Uterus (tissue), 2 donors: ENCODE measurements around the gene CCHCR1.

Experiments used
- POLR2A ChIP-seq, 2 donors: fragments of 450-650 bp; IDR thresholded peaks; one replicate each; pipeline ENCODE4 v1.6.1; 2016; ENCODE audit warnings: antibody characterized with exemption in 2 of 2, mild to moderate bottlenecking in 1 of 2, moderate library complexity in 1 of 2
- TF ChIP-seq, protein P1 (sequence below), 4 experiments: fragments of 200-600 bp in 2 of 4; fragments of 450-650 bp in 2 of 4; sonication (generic) in 2 of 4; IDR thresholded peaks; one replicate each; pipeline ENCODE4 v1.5.1; 2016 to 2019; ENCODE audit warnings: antibody characterized with exemption in 4 of 4, mild to moderate bottlenecking in 2 of 4, moderate library complexity in 1 of 4

DNA sequence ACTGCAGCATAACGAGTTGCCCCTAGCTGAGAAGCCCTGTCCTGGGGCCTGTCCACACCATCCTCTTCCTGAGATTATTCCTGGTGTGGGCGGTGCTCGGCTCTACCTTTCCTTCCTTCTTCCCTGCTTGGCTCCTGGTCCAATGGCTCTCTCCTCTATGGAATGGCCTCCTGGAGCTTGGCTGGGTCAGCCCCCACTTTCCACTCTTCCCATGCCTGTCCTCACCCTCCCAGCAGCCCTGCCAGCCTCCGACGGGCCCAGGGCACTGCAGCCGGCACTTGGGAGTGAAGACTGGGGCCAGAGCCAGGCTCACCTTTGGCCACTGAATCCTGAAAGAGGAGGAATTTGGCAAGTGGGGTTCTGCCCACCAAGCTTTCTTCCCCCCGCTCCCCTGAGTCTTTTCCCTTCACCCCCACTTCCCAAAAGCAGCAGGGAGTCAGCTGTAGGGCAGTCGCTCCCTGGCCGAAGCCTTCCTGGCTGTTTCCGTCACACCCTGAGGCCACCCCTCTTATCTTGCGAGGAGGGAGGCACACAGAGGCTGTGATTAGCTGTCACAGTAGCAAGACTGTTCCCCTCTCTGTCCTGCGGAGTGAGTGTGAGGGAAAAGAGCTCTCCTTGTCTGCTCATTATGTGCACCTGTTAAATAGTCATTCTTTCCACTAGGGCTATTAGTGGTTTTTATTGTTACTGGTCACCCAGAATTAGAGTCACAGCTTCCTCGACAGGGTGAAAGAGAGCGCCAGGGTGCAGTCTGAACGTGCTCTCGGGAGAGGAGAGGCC, 31.0 kb downstream of the CCHCR1 start:
- no peak for TF ChIP-seq POLR2A (IDR thresholded peaks at IDR 0.05)
- TF ChIP-seq, protein P1, sequence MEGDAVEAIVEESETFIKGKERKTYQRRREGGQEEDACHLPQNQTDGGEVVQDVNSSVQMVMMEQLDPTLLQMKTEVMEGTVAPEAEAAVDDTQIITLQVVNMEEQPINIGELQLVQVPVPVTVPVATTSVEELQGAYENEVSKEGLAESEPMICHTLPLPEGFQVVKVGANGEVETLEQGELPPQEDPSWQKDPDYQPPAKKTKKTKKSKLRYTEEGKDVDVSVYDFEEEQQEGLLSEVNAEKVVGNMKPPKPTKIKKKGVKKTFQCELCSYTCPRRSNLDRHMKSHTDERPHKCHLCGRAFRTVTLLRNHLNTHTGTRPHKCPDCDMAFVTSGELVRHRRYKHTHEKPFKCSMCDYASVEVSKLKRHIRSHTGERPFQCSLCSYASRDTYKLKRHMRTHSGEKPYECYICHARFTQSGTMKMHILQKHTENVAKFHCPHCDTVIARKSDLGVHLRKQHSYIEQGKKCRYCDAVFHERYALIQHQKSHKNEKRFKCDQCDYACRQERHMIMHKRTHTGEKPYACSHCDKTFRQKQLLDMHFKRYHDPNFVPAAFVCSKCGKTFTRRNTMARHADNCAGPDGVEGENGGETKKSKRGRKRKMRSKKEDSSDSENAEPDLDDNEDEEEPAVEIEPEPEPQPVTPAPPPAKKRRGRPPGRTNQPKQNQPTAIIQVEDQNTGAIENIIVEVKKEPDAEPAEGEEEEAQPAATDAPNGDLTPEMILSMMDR (IDR thresholded peaks at IDR 0.05), result no peak
